GM19324 (cell line): Measurements from ENCODE around the gene SEMA3B.
A peak's percentile ranks its signal among the peaks of the same experiment; 100 is the strongest.
"Not testable (repeated sequence)": the region's sequence is repeated elsewhere in the genome, so short reads cannot be mapped to it uniquely, and the experiment has no call there.

Experiments
- ATAC-seq: cut with Tn5 transposase; IDR thresholded peaks from one replicate; pipeline ENCODE4 v1.9.1; 2021; ENCODE audit warnings: mild to moderate bottlenecking, moderate library complexity; ENCODE audit not compliant: unreplicated experiment, low FRiP score

SEMA3B gene

DNA sequence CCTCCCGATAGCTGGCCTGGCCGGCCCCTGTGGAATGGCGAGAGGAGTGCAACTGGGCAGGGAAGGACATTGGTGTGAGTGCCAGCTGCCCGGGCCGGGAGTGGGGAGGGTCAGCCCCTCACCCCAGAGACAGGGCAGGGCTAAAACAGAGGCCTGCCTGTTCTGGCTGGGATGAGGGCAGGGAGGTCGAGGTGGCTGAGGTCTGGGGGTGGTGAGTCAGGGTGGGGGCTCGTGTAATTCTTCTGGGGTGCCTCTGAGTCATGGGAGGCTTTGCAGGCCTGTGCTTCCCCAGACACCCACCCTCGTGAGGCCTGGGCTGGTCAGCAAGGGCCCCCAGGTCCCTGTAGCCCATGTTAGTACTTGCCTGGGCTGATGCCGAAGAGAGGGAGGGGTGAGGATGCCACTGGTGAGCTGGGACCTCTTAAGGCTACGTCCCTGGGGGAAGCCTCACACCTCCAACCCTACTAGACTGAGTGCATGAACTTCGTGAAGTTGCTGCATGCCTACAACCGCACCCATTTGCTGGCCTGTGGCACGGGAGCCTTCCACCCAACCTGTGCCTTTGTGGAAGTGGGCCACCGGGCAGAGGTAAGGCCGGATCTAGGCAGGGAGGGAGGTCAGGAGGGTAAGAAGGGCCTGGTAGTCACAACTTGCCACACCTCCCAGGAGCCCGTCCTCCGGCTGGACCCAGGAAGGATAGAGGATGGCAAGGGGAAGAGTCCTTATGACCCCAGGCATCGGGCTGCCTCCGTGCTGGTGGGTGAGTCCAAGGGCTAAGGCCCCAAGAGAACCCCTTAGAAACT, 1.7 kb downstream of the SEMA3B start:
- no peak for ATAC-seq

DNA sequence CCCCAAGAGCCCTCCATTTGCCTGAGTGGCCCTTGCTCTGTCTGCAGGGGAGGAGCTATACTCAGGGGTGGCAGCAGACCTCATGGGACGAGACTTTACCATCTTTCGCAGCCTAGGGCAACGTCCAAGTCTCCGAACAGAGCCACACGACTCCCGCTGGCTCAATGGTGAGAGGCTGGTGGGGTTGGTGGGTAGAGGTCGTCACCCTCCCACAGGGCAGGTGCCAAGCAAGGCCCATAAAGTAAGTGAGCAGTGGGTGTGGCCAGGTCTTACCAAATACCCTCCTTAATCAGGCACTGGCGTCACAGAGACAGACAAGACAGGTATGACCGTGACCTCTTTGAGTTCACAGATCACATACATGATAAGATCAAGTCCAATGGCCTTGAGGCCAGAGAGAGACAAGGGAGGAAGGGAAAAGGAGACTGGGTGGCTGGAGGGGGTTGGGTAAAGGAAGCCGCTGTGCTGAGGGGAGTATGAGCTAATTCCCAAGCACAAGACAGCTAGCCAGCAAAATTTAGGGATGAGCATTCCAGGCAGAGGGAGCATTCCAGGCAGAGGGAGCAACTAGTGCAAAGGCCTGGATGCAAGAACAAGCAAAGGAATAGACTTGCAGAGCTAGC, 2.5 kb downstream of the SEMA3B start:
- no peak for ATAC-seq

- not testable (repeated sequence) for ATAC-seq
Measured at GRCh38 chr3:50272538-50272910, 3.6 kb downstream of the SEMA3B start.

DNA sequence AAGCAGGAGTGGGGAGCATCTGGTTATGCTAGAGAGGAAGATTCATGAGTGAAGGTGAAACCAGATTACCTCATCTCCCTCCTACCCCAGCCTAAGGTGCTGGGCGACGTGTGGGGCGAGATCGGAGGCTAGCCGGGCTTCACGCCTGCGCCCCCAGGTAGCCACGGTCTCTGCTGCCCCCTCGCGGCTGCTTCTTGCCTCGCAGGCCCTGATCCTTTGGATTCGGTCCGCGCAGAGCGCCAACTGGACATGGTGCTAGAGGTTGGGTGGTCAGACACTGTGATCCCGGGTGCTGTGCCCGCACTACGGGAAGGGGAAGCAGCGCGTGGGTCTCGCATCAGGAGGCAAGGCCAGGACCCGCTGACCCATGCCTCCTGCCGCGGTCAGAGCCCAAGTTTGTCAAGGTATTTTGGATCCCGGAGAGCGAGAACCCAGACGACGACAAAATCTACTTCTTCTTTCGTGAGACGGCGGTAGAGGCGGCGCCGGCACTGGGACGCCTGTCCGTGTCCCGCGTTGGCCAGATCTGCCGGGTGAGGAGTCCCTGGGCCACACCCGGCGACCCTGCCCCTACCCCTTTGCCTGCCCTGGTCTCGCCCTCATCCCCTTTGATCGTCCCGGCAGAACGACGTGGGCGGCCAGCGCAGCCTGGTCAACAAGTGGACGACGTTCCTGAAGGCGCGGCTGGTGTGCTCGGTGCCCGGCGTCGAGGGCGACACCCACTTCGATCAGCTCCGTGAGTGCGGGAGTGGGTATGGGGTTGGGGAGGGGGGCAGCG, 4.2 kb downstream of the SEMA3B start:
- ATAC-seq = peak; percentile 47

DNA sequence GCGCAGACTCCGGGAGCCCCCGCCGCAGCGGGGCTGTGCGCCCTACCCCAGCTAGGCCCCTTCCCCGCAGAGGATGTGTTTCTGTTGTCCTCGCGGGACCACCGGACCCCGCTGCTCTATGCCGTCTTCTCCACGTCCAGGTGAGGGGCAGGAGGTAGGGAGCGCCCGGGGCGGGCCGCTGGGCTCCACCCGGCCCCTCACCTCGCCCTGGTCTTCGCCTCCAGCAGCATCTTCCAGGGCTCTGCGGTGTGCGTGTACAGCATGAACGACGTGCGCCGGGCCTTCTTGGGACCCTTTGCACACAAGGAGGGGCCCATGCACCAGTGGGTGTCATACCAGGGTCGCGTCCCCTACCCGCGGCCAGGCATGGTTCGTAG, 4.7 kb downstream of the SEMA3B start:
- no peak for ATAC-seq

DNA sequence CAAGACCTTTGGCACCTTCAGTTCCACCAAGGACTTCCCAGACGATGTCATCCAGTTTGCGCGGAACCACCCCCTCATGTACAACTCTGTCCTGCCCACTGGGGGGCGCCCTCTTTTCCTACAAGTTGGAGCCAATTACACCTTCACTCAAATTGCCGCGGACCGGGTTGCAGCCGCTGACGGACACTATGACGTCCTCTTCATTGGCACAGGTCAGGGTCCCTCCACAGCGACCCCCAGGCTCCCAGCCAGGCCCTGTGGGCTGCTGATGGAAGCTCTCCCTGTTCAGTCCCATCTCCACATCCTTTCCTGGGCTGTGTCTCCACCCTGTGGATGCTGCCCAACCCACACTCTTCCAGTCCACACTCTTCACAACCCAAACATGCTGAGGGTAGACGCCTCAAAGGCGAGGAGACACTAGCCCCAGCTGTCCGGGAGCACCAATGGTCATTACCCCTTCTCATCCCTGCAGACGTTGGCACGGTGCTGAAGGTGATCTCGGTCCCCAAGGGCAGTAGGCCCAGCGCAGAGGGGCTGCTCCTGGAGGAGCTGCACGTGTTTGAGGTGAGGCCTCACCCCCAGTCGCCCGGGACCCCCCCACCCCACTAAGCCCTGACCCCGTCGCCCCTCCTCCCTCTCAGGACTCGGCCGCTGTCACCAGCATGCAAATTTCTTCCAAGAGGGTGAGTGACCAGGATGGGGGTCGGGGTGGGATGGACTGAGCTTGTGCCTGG, 5.6 kb downstream of the SEMA3B start:
- ATAC-seq = no peak

DNA sequence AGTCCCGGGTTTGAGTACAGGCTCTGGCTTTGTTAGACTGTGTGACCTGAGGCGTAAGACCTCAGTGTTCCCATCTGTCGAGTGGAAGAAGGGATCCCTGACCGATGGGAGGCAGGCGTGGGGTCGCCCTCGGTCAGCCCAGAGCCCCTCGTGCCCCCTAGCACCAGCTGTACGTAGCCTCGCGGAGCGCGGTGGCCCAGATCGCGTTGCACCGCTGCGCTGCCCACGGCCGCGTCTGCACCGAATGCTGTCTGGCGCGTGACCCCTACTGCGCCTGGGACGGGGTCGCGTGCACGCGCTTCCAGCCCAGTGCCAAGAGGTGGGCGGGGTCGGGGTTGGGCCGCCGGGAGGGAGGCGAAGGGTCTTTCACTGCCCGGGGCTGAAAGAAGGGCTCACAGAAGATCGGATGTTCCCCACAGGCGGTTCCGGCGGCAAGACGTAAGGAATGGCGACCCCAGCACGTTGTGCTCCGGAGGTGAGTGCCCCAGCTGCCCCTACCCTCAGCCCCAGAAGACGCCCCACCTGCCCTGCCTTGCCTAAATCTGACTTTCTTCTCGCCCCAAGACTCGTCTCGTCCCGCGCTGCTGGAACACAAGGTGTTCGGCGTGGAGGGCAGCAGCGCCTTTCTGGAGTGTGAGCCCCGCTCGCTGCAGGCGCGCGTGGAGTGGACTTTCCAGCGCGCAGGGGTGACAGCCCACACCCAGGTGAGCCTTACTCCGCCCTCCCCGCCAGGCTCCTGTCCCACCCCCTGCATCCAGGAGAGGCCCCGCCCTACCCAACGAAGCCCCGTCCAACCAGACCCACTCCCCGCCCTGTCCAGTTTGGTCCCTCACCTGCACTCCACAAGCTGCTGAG, 6.4 kb downstream of the SEMA3B start:
- no peak for ATAC-seq

DNA sequence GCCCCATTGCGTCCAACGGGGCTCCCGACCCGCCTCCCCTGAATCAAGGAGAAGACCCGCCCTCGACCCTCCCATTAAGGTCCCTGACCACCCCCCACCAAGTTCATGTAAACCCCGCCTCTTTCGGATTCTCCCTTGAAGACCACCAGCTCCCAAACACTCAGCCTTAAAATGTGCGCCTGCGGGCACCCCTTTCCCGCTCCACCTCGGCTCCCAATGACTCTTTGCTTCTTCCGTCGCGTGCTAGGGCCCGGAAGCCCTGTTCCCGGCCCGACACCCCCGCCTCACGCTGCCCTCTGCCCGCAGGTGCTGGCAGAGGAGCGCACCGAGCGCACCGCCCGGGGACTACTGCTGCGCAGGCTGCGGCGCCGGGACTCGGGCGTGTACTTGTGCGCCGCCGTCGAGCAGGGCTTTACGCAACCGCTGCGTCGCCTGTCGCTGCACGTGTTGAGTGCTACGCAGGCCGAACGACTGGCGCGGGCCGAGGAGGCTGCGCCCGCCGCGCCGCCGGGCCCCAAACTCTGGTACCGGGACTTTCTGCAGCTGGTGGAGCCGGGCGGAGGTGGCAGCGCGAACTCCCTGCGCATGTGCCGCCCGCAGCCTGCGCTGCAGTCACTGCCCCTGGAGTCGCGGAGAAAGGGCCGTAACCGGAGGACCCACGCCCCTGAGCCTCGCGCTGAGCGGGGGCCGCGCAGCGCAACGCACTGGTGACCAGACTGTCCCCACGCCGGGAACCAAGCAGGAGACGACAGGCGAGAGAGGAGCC, 7.2 kb downstream of the SEMA3B start:
- ATAC-seq = no peak

GRCh38 chr3:50276762-50277101, 7.8 kb downstream of the SEMA3B start:
- ATAC-seq = no peak

- no peak for ATAC-seq
Measured at GRCh38 chr3:50278123-50278879, 9.4 kb downstream of the SEMA3B start.

GRCh38 chr3:50278880-50279224, 9.9 kb downstream of the SEMA3B start, which contains the start of gene LSMEM2:
Gene LSMEM2 (plus strand): TSS chr3:50279087. CDS start chr3:50279114, 27 bp downstream.
- no peak for ATAC-seq

DNA sequence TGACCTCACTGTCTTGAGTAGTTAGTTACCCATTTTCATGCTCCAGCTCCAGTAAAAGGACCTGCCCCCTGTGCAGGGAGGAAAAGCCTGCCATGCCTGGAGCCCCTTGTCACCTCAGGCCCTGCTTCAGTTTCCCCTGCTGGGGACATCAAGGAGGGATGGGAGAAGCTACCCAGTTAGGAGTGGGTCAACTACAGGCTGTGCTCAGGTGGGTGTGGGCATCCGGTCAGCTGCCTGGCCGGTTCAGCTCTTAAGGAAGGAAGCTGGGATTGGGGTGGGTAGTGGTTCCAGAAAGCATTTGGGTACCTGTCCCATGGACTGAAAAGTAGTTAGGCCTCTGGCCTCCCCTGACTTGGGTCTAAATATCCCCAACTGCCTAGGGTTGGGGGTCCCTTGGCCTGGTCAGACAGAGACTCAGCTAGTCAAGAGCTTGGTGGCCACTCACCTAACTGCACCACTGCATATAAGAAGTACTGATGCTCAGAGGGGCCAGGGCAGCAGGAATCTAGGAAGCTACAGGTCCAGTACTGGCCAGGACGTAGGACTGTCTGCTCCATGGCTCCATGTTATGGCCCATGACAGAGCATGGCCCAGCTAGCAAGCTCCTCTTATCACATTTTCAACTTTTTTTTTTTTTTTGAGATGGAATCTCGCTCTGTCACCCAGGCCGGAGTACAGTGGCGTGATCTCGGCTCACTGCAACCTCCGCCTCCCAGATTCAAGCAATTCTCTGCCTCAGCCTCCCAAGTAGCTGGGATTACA, 10.5 kb downstream of the SEMA3B start:
- no peak for ATAC-seq

DNA sequence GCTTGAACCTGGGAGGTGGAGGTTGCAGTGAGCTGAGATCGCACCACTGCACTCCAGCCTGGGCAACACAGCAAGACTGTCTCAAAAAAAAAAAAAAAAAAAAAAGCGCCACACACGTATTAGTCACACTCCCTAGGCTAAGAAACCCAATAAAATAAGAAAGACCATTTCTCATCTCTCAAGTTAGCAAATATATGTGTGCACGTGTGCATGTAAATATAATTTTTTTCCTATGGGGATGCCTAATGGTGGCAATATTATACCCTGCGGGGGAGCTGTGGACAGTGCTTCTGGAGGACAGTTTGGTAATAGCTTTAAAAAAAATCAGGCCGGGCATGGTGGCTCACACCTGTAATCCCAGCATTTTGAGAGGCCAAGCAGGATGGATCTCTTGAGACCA, 15.2 kb downstream of the SEMA3B start:
- not testable (repeated sequence) for ATAC-seq

DNA sequence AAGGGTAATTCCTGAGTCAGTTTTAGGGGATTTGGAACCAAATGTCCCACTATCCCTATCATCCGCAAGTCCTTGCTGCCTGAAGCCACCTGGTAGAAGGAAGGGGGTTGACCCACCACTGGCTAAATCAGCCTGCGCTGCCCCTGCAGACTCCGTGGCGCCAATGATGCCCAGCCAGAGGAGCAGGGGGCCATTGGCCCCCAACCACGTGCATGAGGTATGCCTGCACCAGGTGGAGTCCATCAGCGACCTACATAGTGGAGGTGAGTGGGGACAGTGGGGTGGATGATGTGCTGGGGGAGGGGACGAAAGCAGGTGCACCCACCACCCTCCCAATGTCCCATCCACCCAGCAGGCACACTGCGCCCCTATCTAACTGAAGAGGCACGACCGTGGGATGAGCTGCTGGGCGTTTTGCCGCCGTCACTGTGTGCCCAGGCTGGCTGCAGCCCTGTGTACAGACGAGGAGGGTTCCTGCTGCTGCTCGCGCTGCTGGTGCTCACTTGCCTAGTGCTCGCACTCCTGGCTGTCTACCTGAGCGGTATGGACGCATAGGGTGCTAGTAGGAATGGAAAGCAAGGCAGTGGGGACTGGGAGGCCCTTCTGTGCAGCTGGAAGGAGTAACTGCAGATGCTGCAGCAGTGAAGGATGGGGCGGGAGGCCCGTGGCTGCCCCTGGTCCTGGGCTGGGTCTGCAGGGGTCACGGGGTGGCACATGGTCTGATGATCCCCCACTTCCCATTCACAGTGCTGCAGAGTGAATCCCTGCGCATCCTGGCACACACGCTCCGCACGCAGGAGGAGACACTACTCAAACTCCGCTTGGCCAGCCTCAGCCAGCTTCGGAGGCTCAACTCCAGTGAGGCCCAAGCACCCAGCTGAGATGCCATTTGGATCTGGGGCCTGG, 17.6 kb downstream of the SEMA3B start:
- no peak for ATAC-seq

- no peak for ATAC-seq
Measured at GRCh38 chr3:50287262-50287661, 18.3 kb downstream of the SEMA3B start.

DNA sequence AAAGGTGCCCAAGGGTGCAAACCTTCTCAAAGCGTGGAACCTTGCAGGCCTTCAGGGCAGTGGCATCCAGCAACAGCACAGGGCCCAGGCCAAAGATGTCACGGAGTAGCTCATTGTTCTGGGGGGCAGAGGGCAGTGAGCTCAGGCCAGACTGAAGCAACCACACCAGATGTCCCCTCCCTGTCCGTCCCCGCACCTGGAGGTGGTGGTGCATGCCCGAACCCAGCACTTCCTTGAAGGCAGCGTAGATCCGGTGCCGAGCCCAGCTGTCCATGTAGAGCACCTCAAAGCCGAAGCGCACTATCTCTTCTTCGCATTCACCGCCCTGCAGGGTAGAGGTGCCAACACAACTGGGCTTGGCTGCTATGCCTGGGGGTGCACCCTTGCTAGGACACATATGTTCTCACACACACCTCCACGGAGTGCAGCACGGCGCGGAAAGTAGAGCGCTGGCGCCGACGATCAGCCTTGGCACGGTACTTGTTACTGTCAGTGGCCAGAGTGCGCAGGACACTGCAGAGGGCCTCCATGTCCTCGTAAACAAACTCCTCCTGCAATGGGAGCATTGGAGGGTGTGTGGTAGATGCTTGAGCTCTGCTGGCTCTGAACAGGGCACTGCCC, 19.6 kb downstream of the SEMA3B start:
- no peak for ATAC-seq
